Neutrophil (primary cell): ENCODE data around the gene CLCN1.

Source experiments
- H3K27ac ChIP-seq: fragments of 200-600 bp; sonication (generic); 2 replicates; pipeline ENCODE4 v1.5.1; 2016; ENCODE audit warnings: mild to moderate bottlenecking, moderate library complexity
- H3K27me3 ChIP-seq: fragments of 200-600 bp; sonication (generic); 2 replicates; pipeline ENCODE4 v1.6.0; 2016; ENCODE audit warnings: mild to moderate bottlenecking
- H3K36me3 ChIP-seq: fragments of 200-600 bp; sonication (generic); 2 replicates; pipeline ENCODE4 v1.5.1; 2017
- H3K4me1 ChIP-seq, 2 experiments: fragments of 200-600 bp in 1 of 2; sonication (generic) in 1 of 2; 1 replicate in 1 of 2; 2 replicates in 1 of 2; pipeline versions ENCODE4 v1.5.1 to v1.6.1; 2013 to 2016; ENCODE audit warnings: low read depth in 1 of 2, low read length in 1 of 2, mild to moderate bottlenecking in 1 of 2, moderate library complexity in 1 of 2; ENCODE audit not compliant: control insufficient read depth in 1 of 2, insufficient read depth in 1 of 2
- H3K4me3 ChIP-seq, 2 experiments: fragments of 200-600 bp in 1 of 2; sonication (generic) in 1 of 2; 1 replicate in 1 of 2; 2 replicates in 1 of 2; pipeline ENCODE4 v1.5.1; 2013 to 2016; ENCODE audit warnings: low read depth in 1 of 2, low read length in 1 of 2, mild to moderate bottlenecking in 1 of 2, moderate library complexity in 1 of 2
- H3K9me3 ChIP-seq: fragments of 200-600 bp; sonication (generic); 2 replicates; pipeline ENCODE4 v1.5.1; 2016
- TF ChIP-seq, protein P1 (sequence below): fragments of 200-600 bp; sonication (generic); IDR thresholded peaks from 2 replicates; pipeline ENCODE4 v1.5.1; 2016; ENCODE audit warnings: antibody characterized with exemption

The CLCN1 gene

DNA sequence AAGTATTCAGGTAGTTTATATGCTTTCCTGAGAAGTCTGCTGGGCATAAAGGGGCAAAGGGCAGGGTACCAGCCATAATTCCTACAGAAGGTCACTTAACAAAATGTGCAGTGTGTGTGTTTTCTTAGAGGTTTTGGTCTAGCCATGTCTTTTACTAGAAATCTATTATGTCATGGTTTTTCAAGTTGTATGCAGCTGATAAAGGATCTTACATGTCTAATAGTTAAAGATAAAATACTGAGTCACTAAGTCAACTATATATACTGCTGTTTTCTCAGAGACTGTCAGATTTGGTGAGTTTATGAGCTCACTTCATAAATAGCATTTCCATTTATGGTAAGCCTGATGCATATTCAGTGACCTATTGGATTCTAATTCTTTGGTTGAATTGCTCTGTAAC is 20.0 kb upstream of the CLCN1 start:
- H3K4me1 ChIP-seq = peaks cover 23 to 26% of the 10 kb centered on the region in 2 experiments
- H3K4me3 ChIP-seq = no peak overlapping the region
- H3K36me3 ChIP-seq = peaks cover 66% of the 10 kb centered on the region
- H3K27me3 ChIP-seq = no peaks in the 10 kb centered on the region
- no peaks in the 10 kb centered on the region for H3K9me3 ChIP-seq
- TF ChIP-seq, protein P1, sequence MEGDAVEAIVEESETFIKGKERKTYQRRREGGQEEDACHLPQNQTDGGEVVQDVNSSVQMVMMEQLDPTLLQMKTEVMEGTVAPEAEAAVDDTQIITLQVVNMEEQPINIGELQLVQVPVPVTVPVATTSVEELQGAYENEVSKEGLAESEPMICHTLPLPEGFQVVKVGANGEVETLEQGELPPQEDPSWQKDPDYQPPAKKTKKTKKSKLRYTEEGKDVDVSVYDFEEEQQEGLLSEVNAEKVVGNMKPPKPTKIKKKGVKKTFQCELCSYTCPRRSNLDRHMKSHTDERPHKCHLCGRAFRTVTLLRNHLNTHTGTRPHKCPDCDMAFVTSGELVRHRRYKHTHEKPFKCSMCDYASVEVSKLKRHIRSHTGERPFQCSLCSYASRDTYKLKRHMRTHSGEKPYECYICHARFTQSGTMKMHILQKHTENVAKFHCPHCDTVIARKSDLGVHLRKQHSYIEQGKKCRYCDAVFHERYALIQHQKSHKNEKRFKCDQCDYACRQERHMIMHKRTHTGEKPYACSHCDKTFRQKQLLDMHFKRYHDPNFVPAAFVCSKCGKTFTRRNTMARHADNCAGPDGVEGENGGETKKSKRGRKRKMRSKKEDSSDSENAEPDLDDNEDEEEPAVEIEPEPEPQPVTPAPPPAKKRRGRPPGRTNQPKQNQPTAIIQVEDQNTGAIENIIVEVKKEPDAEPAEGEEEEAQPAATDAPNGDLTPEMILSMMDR = no peak
- H3K27ac ChIP-seq = no peak overlapping the region

DNA sequence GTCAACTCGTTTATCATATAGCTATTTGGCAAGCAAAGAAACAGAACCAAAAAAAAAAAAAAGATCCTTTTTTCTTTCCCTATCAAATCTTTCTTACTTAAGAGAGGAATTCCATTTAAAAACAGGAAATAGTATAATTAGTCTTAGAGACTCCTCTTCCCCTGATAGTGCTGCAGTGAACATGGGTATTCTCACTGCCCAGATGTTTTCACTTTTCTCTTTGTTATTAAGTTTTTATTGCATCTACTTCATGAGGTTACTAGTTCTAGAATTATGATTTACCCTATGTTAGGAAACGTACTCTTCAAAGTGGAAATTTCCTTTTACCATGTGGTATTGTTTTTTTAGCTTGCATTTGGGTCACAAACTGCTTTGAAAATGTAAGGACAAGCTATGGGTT is 19.2 kb upstream of the CLCN1 start:
- peaks cover 28 to 32% of the 10 kb centered on the region in 2 experiments for H3K4me1 ChIP-seq
- no peaks in the 10 kb centered on the region for H3K27me3 ChIP-seq
- peaks cover 64% of the 10 kb centered on the region for H3K36me3 ChIP-seq
- no peak overlapping the region for H3K27ac ChIP-seq
- no peak overlapping the region for H3K4me3 ChIP-seq
- TF ChIP-seq, protein P1 = no peak
- no peaks in the 10 kb centered on the region for H3K9me3 ChIP-seq

DNA sequence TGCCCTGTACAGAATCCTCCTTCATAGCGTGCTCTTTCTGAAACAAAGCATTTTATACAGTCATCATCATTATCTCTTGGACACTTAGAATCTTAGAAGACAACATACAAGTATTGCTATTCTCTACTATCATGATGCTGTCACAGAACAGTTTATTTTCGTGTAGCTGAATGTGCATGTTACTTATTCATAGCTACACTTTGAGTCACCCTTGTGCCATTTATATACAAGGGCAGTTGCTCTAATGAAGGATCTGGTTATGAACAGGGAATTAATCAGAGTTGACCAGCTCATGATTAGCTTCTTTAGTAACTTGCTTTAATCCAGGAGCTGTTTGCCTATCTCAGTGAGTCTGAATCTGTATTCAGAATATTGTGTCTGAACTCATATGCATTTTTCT is 16.6 kb upstream of the CLCN1 start:
- H3K4me3 ChIP-seq = no peak overlapping the region
- H3K9me3 ChIP-seq = no peaks in the 10 kb centered on the region
- peaks cover 35 to 39% of the 10 kb centered on the region in 2 experiments for H3K4me1 ChIP-seq
- peaks cover 46% of the 10 kb centered on the region for H3K36me3 ChIP-seq
- H3K27me3 ChIP-seq = no peaks in the 10 kb centered on the region
- peak overlapping the region; percentile 80 for H3K27ac ChIP-seq
- TF ChIP-seq, protein P1 = no peak

DNA sequence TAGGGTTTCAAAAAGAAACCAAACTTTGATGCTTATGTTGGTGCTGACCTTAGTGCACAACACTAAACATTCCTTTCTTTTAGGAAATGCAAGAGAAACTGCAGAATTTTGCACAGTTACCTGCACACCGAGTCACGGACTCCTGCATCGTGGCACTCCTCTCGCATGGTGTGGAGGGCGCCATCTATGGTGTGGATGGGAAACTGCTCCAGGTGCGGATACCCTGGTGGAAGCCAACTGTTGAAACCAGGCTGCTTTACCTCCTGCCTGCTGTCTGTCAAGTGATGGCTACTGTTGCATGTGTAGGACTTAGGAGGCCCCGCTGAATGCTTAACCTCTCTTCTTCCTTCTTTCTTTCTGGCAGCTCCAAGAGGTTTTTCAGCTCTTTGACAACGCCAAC is 16.1 kb upstream of the CLCN1 start:
- TF ChIP-seq, protein P1 = peak; percentile 52
- Histone ChIP-seq H3K4me3 (peak overlapping the region in 1 of 2 experiments; percentile 33), H3K36me3 (peaks cover 46% of the 10 kb centered on the region), H3K27ac (peak overlapping the region; percentile 80), H3K9me3 (no peaks in the 10 kb centered on the region), H3K4me1 (peaks cover 33 to 36% of the 10 kb centered on the region in 2 experiments), H3K27me3 (no peaks in the 10 kb centered on the region)

DNA sequence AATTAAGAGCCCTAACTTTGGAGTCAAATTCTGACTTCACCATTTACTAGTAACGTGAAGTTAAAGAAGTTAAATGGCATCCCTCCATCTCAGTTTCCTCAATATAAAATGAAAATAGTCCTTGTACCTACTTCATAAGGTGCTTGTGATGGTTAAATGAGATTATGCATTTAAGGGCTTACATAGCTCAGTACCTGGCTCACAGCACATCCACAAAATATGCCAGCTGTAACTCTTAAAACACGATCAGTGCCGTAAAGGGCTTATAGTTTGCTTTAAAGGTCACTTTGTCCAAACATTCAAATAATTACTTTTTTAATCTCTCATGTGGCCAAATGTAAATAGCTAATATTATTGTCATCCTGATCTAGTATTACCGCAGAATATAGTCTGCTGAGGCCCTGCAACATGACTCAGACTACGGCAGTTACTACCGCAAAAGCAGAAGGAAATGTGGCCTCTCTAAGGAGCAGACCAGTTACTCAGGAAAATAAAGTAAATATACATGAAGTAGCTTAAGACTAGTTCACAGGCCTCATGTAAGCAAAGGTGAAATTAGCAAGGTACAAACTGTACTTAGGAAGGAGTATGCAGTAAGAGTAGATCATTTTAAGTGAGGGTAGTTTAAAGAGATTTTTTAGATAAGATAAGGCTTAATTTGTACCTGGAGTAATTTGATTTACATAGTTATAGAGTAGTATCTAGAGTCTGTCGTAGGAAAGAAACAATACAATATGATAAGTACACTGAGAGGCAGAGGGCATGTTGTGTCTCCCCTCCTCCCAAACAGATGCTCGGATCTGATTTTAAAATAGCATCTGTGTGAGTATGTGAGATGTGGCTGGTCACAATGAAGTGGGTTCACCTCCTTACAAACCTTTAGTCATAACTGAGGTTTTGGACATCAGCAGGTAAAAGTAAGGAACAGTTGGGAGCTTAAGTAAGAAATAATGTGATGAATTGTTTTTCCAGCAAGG is 14.7 kb upstream of the CLCN1 start:
- Histone ChIP-seq H3K36me3 (peaks cover 48% of the 10 kb centered on the region), H3K27ac (peak overlapping the region; percentile 80), H3K4me1 (peaks cover 33 to 36% of the 10 kb centered on the region in 2 experiments), H3K27me3 (no peaks in the 10 kb centered on the region), H3K9me3 (no peaks in the 10 kb centered on the region), H3K4me3 (peak overlapping the region; percentile 12 to 33)
- TF ChIP-seq, protein P1 = no peak
